Measurements from ENCODE around the gene RAC2. TPM values are rescaled to one million over a fixed set of nuclear protein-coding genes. Genes with fewer than 3 reads are reported as not detected.

The RAC2 gene
- total RNA-seq, 1 donor from 2014 or later, result 111 TPM

- H3K36me3 ChIP-seq, result no peaks in the 10 kb centered on the region
- H3K27me3 ChIP-seq (ENCODE audit: low read depth), result no peaks in the 10 kb centered on the region
- peak overlapping the region; percentile 78 for H3K4me3 ChIP-seq
- DNase-seq (no peak), ATAC-seq (no peak)
- TF ChIP-seq CTCF (IDR thresholded peaks at IDR 0.05), result peak; percentile 24
- no peaks in the 10 kb centered on the region for H3K9me3 ChIP-seq
- peaks cover 33% of the 10 kb centered on the region for H3K4me1 ChIP-seq
- peak overlapping the region; percentile 91 for H3K27ac ChIP-seq
- intact Hi-C loops (cut with DNase I), result no loop called here
Measured at GRCh38 chr22:37199760-37200108, 44.3 kb downstream of the RAC2 start.

GRCh38 chr22:37199103-37199759 is 44.8 kb downstream of the RAC2 start:
- H3K27me3 ChIP-seq (ENCODE audit: low read depth), result no peaks in the 10 kb centered on the region
- H3K36me3 ChIP-seq, result no peaks in the 10 kb centered on the region
- peaks cover 33% of the 10 kb centered on the region for H3K4me1 ChIP-seq
- intact Hi-C loops (cut with DNase I), result no loop called here
- no peaks in the 10 kb centered on the region for H3K9me3 ChIP-seq
- peak overlapping the region; percentile 91 for H3K27ac ChIP-seq
- ATAC-seq (peak; percentile 95 to 97), DNase-seq (peak; percentile 98)
- TF ChIP-seq CTCF (IDR thresholded peaks at IDR 0.05), result peak; percentile 96
- peak overlapping the region; percentile 78 for H3K4me3 ChIP-seq

GRCh38 chr22:37198258-37199102 is 45.6 kb downstream of the RAC2 start:
- Histone ChIP-seq H3K9me3 (no peaks in the 10 kb centered on the region), H3K27me3 (ENCODE audit: low read depth) (no peaks in the 10 kb centered on the region), H3K4me1 (peaks cover 38% of the 10 kb centered on the region), H3K27ac (peak overlapping the region; percentile 91), H3K36me3 (no peaks in the 10 kb centered on the region), H3K4me3 (peak overlapping the region; percentile 78)
- DNase-seq (peak; percentile 90), ATAC-seq (peak; percentile 80 to 83)
- peak; percentile 98 for TF ChIP-seq CTCF (IDR thresholded peaks at IDR 0.05)
- intact Hi-C loops (cut with DNase I), result no loop called here

GRCh38 chr22:37197451-37198257 is 46.4 kb downstream of the RAC2 start:
- Histone ChIP-seq H3K4me1 (peaks cover 46% of the 10 kb centered on the region), H3K4me3 (peak overlapping the region; percentile 78), H3K9me3 (no peaks in the 10 kb centered on the region), H3K27me3 (ENCODE audit: low read depth) (no peaks in the 10 kb centered on the region), H3K36me3 (no peaks in the 10 kb centered on the region), H3K27ac (peak overlapping the region; percentile 91)
- DNase-seq, result peak; percentile 71
- ATAC-seq, result peak; percentile 5 to 41
- no peak for TF ChIP-seq CTCF (IDR thresholded peaks at IDR 0.05)
- intact Hi-C loops (cut with DNase I), result no loop called here
